Common myeloid progenitor, CD34-positive (primary cell): ENCODE results near the gene ZFR.

Source experiments
- CTCF ChIA-PET: fragments of 350-600 bp; sonication (Branson Sonifier 250); formaldehyde crosslinking; loops from one replicate; lab custom pipeline; 2021; ENCODE audit warnings: antibody characterized with exemption; lab: Charles Lee
- POLR2A ChIA-PET: fragments of 350-600 bp; sonication (Branson Sonifier 250); formaldehyde crosslinking; loops from one replicate; lab custom pipeline; 2021; ENCODE audit warnings: antibody characterized with exemption; lab: Charles Lee
- DNase-seq, 3 donors: peaks; one replicate each; pipeline versions ENCODE4 v3.0.0 to v3.0.0-alpha.2; 2013
- H3K27ac ChIP-seq, 2 experiments: 1 replicate in 1 of 2; 2 replicates in 1 of 2; pipeline ENCODE4 v1.7.0; 2013; ENCODE audit warnings: inconsistent platforms in 2 of 2, low read length in 2 of 2, mild to moderate bottlenecking in 2 of 2, low read depth in 1 of 2, moderate library complexity in 1 of 2; ENCODE audit not compliant: severe bottlenecking in 2 of 2, insufficient read depth in 1 of 2, poor library complexity in 1 of 2
- H3K27me3 ChIP-seq, 5 experiments: replicated peaks in 2 of 5; 1 replicate in 3 of 5; 2 replicates in 2 of 5; pipeline versions ENCODE4 v1.6.1 to v1.7.0; 2013; ENCODE audit warnings: low read length in 4 of 5, mild to moderate bottlenecking in 2 of 5, moderate library complexity in 2 of 5, inconsistent platforms in 1 of 5; ENCODE audit not compliant: insufficient read depth in 5 of 5, control insufficient read depth in 4 of 5
- H3K36me3 ChIP-seq, 4 experiments: 1 replicate in 2 of 4; 2 replicates in 2 of 4; pipeline versions ENCODE4 v1.6.1 to v1.7.0; 2013; ENCODE audit warnings: low read length in 3 of 4, control low read depth in 1 of 4, mild to moderate bottlenecking in 1 of 4; ENCODE audit not compliant: control insufficient read depth in 4 of 4, insufficient read depth in 4 of 4
- H3K4me1 ChIP-seq, 4 experiments: 1 replicate in 3 of 4; 2 replicates in 1 of 4; pipeline versions ENCODE4 v1.6.1 to v1.7.1; 2013; ENCODE audit warnings: low read length in 3 of 4, mild to moderate bottlenecking in 3 of 4, control low read depth in 1 of 4, inconsistent platforms in 1 of 4, moderate library complexity in 1 of 4; ENCODE audit not compliant: control insufficient read depth in 4 of 4, insufficient read depth in 4 of 4; ENCODE audit errors: control extremely low read depth in 1 of 4
- H3K4me3 ChIP-seq, 7 experiments: 1 replicate in 4 of 7; 2 replicates in 3 of 7; pipeline versions ENCODE4 v1.5.1 to v1.7.0; 2013; ENCODE audit warnings: mild to moderate bottlenecking in 7 of 7, low read length in 6 of 7, moderate library complexity in 6 of 7, inconsistent platforms in 2 of 7, low read depth in 2 of 7, control low read depth in 1 of 7; ENCODE audit not compliant: insufficient read depth in 4 of 7, control insufficient read depth in 1 of 7; ENCODE audit errors: extremely low read depth in 1 of 7
- H3K9me3 ChIP-seq, 5 experiments: 1 replicate in 4 of 5; 2 replicates in 1 of 5; pipeline versions ENCODE4 v1.6.1 to v1.7.1; 2013; ENCODE audit warnings: low read length in 4 of 5, mild to moderate bottlenecking in 2 of 5, inconsistent platforms in 1 of 5, low read depth in 1 of 5, moderate library complexity in 1 of 5; ENCODE audit not compliant: control insufficient read depth in 4 of 5, insufficient read depth in 2 of 5; ENCODE audit errors: control extremely low read depth in 1 of 5
- WGBS: methylation state at CpG from one replicate; pipeline ENCODE4 v1.1.5; 2013; ENCODE audit not compliant: insufficient coverage; 5-methylcytosine and 5-hydroxymethylcytosine counted together

The ZFR gene

DNA sequence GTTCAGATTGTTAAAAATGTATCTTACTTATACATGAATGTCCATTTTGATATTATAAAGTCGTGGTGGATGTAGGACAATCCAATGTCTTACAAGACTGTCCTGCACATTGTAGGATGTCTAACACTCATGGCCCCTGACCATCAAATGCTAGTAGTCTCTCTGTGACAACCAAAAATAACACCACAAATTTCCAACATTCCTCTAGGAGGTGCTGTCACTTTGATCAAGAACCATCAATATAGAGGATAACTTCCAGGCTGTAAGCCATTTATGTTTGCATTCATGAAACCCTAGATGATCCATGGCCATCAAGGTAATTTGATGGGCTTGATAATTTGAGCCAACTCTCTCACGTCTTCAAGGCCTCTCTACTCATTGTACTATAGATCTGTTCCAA lies 20.5 kb upstream of the ZFR start:
- POLR2A ChIA-PET = no interaction called here
- H3K9me3 ChIP-seq = no peaks in the 10 kb centered on the region
- H3K36me3 ChIP-seq = no peaks in the 10 kb centered on the region
- H3K4me3 ChIP-seq = no peak overlapping the region
- no peak overlapping the region for H3K27ac ChIP-seq
- CTCF ChIA-PET = interaction anchor here (1.2 kb wide), 1 partner anchor 23 kb away, joined by 4 read pairs; no protein-coding TSS in a partner anchor
- no CpG with 5 or more reads among the region's 2 CpGs for WGBS
- no peaks in the 10 kb centered on the region for H3K4me1 ChIP-seq
- peaks cover 0 to 2% (median 0%) of the 10 kb centered on the region in 5 experiments for H3K27me3 ChIP-seq
- DNase-seq = no peak

DNA sequence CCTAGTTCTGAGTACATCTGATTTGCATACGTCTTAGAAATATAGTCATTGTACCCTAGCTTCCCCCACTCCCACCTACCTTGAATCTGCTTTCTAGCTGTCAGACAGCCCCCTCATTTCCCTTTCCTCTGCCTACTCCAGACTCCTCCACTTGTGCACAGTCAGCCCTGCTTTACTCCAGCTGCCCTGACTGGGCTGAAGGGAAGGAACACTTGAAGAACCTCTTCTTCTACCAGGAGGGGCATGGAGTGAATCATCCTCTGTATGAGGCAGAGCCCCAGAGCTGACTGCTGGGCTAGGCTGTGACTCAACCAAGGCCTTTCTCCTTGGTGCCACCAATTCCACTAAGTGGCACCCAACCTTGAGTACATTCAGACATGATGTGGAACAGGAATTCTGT lies 18.1 kb upstream of the ZFR start:
- Histone ChIP-seq H3K4me3 (no peak overlapping the region), H3K27me3 (no peaks in the 10 kb centered on the region), H3K4me1 (no peaks in the 10 kb centered on the region), H3K36me3 (no peaks in the 10 kb centered on the region), H3K9me3 (no peaks in the 10 kb centered on the region), H3K27ac (no peak overlapping the region)
- ChIA-PET CTCF (interaction anchor here (0.6 to 1.5 kb wide), 3 partner anchors 11 to 122 kb away, joined by 3 to 5 read pairs (median 4); no protein-coding TSS in a partner anchor), POLR2A (no interaction called here)
- 100% methylated on average over 1 of the region's 1 CpG for WGBS
- peak in 2 of 3 donors; percentile 15 to 36 for DNase-seq

DNA sequence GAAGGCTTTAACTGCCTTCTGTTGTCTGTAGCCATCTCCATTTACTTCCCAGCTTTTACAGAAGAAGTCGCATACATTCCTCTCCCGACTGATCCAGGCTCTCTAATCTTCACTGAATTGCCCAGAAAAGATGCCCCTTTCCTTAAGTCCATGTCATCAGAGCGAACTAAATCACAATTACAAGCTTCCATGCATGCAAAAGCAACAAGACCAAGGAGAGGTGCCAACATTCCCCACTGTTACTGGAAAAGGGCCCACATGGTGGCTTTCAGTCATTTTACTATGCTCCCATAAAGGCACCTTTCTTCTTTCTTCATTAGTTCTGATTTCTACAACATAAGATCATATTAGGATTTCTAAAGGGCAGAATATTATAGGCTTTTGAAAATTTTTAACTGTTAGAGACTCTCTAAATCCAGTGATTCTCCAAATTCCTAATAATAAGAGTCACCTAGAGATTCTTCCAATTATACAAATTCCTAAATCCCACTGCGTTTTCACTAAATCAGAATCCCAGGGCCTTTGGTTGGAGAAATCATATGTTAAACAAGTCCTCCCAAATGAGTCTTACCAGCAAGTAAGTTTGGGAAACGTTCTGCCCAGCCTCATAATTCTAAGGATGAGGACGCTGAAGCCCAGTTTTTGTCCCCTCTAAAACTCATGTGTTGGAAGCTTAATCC lies 17.0 kb upstream of the ZFR start:
- WGBS = 100% methylated on average over 6 of the region's 6 CpGs
- H3K9me3 ChIP-seq = no peaks in the 10 kb centered on the region
- DNase-seq = no peak
- ChIA-PET CTCF (interaction anchor here (0.5 to 1.5 kb wide), 2 partner anchors 123 to 130 kb away, joined by 3 to 4 read pairs; no protein-coding TSS in a partner anchor), POLR2A (no interaction called here)
- no peak overlapping the region for H3K27ac ChIP-seq
- H3K4me1 ChIP-seq = no peaks in the 10 kb centered on the region
- no peaks in the 10 kb centered on the region for H3K36me3 ChIP-seq
- no peaks in the 10 kb centered on the region for H3K27me3 ChIP-seq
- H3K4me3 ChIP-seq = no peak overlapping the region

DNA sequence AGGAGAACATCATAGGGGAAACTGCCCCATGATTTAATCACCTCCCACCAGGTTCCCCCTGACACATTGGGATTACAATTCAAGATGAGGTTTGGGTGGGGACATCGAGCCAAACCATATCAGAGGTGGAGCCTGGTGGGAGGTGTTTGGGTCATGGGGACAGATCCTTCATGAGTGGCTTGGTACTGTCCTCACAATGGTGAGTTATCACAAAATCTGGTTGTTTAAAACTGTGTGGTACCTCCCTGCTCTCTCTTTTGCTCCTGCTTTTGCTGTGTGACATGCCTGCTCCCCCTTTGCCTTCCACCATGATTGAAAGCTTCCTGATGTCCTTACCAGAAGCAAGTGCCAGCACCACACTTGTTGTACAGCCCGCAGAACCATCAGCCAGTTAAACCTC lies 16.2 kb upstream of the ZFR start:
- POLR2A ChIA-PET = no interaction called here

DNA sequence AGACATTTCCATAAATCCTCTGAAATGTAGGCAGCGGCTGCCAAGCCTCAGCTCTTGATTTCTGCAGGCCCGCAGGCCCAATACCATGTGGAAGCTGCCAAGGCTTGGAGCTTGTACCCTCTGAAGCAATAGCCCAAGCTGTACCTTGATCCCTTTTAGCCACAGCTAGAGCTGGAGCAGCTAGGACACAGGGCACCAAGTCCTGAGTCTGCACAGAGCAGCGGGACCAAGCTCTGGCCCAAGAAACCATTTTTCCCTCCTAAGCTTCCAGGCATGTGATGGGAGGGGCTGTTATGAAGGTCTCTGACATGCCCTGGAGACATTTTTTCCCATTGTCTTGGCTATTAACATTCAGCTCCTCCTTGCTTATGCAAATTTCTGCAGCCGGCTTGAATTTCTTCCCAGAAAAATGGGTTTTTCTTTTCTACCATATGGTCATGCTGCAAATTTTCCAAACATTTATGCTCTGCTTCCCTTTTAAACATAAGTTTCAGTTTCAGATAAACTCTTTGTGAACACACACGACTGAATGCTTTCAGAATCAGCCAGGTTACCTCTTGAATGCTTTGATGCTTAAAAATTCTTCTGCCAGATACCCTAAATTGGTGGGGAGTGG lies 14.4 kb upstream of the ZFR start:
- WGBS = 98% methylated on average over 5 of the region's 5 CpGs
- DNase-seq = no peak
- no peak overlapping the region for H3K27ac ChIP-seq
- H3K4me3 ChIP-seq = no peak overlapping the region
- no peaks in the 10 kb centered on the region for H3K27me3 ChIP-seq
- CTCF ChIA-PET = interaction anchor here (0.8 to 1.3 kb wide), 4 partner anchors 8 to 31 kb away, joined by 3 to 5 read pairs (median 4); no protein-coding TSS in a partner anchor
- POLR2A ChIA-PET = no interaction called here
- no peaks in the 10 kb centered on the region for H3K9me3 ChIP-seq
- no peaks in the 10 kb centered on the region for H3K4me1 ChIP-seq
- H3K36me3 ChIP-seq = no peaks in the 10 kb centered on the region

More for the DNA sequence above, 16.2 kb upstream of the ZFR start:
- H3K4me3 ChIP-seq = no peak overlapping the region
- 100% methylated on average over 1 of the region's 2 CpGs for WGBS
- no peak overlapping the region for H3K27ac ChIP-seq
- H3K36me3 ChIP-seq = no peaks in the 10 kb centered on the region
- no peaks in the 10 kb centered on the region for H3K9me3 ChIP-seq
- H3K27me3 ChIP-seq = no peaks in the 10 kb centered on the region
- no peaks in the 10 kb centered on the region for H3K4me1 ChIP-seq
- DNase-seq = no peak
- CTCF ChIA-PET = no interaction called here

DNA sequence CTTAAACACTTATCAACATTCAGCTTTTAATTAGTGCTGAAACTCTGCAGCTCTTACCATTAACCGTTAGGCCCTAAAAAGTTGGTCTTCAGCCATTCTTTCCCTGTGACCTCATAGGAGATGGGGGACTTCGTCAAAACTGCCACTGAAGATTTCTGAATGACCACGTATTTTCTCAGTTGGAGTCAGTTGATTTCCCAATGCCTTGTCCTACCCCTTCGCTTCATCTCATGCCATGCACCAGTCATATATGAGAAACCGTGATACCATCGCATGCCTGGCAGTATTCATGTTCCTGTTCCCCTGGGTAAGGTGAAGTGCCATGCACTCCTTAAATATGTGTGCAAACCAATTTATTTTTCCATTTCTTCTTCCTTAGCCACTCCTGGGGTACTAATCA lies 10.8 kb upstream of the ZFR start:
- POLR2A ChIA-PET = no interaction called here
- Histone ChIP-seq H3K9me3 (no peaks in the 10 kb centered on the region), H3K27me3 (no peaks in the 10 kb centered on the region), H3K4me3 (no peak overlapping the region), H3K27ac (no peak overlapping the region), H3K36me3 (no peaks in the 10 kb centered on the region), H3K4me1 (no peaks in the 10 kb centered on the region)
- DNase-seq = no peak
- CTCF ChIA-PET = no interaction called here
- WGBS = 89% methylated on average over 6 of the region's 6 CpGs

DNA sequence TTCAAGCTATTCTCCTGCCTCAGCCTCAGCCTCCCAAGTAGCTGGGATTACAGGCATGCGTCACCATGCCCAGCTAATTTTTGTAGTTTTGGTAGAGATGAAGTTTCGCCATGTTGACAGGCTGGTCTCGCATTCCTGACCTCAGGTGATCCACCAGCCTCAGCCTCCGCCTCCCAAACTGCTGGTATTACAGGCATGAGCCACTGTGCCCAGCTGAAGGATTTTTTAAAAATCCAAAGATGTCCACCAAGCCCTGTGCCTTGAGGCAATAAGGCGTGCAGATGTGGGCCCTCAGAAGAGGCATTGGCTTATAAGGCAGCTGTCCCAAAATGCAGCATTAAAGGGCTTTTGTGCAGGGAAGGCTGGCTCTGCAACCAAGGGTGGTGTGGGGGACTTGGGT lies 10.3 kb upstream of the ZFR start:
- no peaks in the 10 kb centered on the region for H3K27me3 ChIP-seq
- no peaks in the 10 kb centered on the region for H3K4me1 ChIP-seq
- POLR2A ChIA-PET = no interaction called here
- CTCF ChIA-PET = no interaction called here
- WGBS = 97% methylated on average over 3 of the region's 5 CpGs
- DNase-seq = no peak
- no peaks in the 10 kb centered on the region for H3K36me3 ChIP-seq
- no peaks in the 10 kb centered on the region for H3K9me3 ChIP-seq
- H3K27ac ChIP-seq = no peak overlapping the region
- H3K4me3 ChIP-seq = no peak overlapping the region
